ENCODE data around the gene THBD.

Gene THBD

GRCh38 chr20:23084282-23084844, 34.9 kb upstream of the THBD start:
- no peak for DNase-seq (ENCODE audit: low spot score)

- DNase-seq (ENCODE audit: low spot score) = no peak
These were observed 34.2 kb upstream of the THBD start for GRCh38 chr20:23083553-23084220.

GRCh38 chr20:23082846-23083552, 33.5 kb upstream of the THBD start:
- no peak for DNase-seq (ENCODE audit: low spot score)

- DNase-seq (ENCODE audit: low spot score) = no peak
These were observed 31.9 kb upstream of the THBD start for GRCh38 chr20:23081263-23081819.

GRCh38 chr20:23080521-23080920, 31.0 kb upstream of the THBD start:
- no peak for DNase-seq (ENCODE audit: low spot score)

- no peak for DNase-seq (ENCODE audit: low spot score)
These were observed 30.5 kb upstream of the THBD start for GRCh38 chr20:23079926-23080325.

GRCh38 chr20:23079016-23079351, 29.5 kb upstream of the THBD start:
- DNase-seq (ENCODE audit: low spot score) = no peak

GRCh38 chr20:23078351-23079015, 29.0 kb upstream of the THBD start:
- DNase-seq (ENCODE audit: low spot score) = no peak

- DNase-seq (ENCODE audit: low spot score) = no peak
These were observed 27.8 kb upstream of the THBD start for GRCh38 chr20:23077277-23077676.

- DNase-seq (ENCODE audit: low spot score) = no peak
These were observed 24.6 kb upstream of the THBD start for GRCh38 chr20:23074052-23074451.

- DNase-seq (ENCODE audit: low spot score) = no peak
These were observed 23.6 kb upstream of the THBD start for GRCh38 chr20:23072892-23073586.

- DNase-seq (ENCODE audit: low spot score) = no peak
These were observed 22.5 kb upstream of the THBD start for GRCh38 chr20:23071996-23072395.

GRCh38 chr20:23071398-23071797, 21.9 kb upstream of the THBD start:
- DNase-seq (ENCODE audit: low spot score) = no peak

GRCh38 chr20:23069108-23069507, 19.6 kb upstream of the THBD start:
- no peak for DNase-seq (ENCODE audit: low spot score)

GRCh38 chr20:23068283-23068682, 18.8 kb upstream of the THBD start:
- no peak for DNase-seq (ENCODE audit: low spot score)

GRCh38 chr20:23066772-23067171, 17.3 kb upstream of the THBD start:
- no peak for DNase-seq (ENCODE audit: low spot score)

- DNase-seq (ENCODE audit: low spot score) = no peak
These were observed 16.1 kb upstream of the THBD start for GRCh38 chr20:23065266-23066201.

GRCh38 chr20:23063581-23063980, 14.1 kb upstream of the THBD start:
- DNase-seq (ENCODE audit: low spot score) = no peak

GRCh38 chr20:23063168-23063567, 13.7 kb upstream of the THBD start:
- no peak for DNase-seq (ENCODE audit: low spot score)

- DNase-seq (ENCODE audit: low spot score) = no peak
These were observed 13.2 kb upstream of the THBD start for GRCh38 chr20:23062632-23063031.
